GM23248 (cell line): Measurements from ENCODE around the gene HSPA12B. TPM values are rescaled to one million over a fixed set of nuclear protein-coding genes. Genes with fewer than 3 reads are reported as not detected.
A peak's percentile ranks its signal among the peaks of the same experiment; 100 is the strongest.

Experiments
- DNase-seq: peaks from one replicate; pipeline ENCODE4 v3.0.0-alpha.2; 2015
- H2AFZ ChIP-seq: fragments of 200-600 bp; sonication (generic); 2 replicates; pipeline ENCODE4 v1.6.1; 2016; ENCODE audit warnings: antibody characterized with exemption
- H3F3A ChIP-seq: fragments of 200-600 bp; sonication (generic); 2 replicates; pipeline ENCODE4 v1.6.1; 2016; ENCODE audit warnings: mild to moderate bottlenecking, antibody characterized with exemption, mixed run types; ENCODE audit not compliant: insufficient read depth
- H3K27ac ChIP-seq: fragments of 200-600 bp; sonication (generic); 2 replicates; pipeline ENCODE4 v1.5.1; 2016; ENCODE audit warnings: mild to moderate bottlenecking
- H3K27me3 ChIP-seq: fragments of 200-600 bp; sonication (generic); replicated peaks from 2 replicates; pipeline ENCODE4 v1.6.1; 2016; ENCODE audit warnings: mild to moderate bottlenecking; ENCODE audit not compliant: insufficient read depth
- H3K36me3 ChIP-seq: fragments of 200-600 bp; sonication (generic); 2 replicates; pipeline ENCODE4 v1.6.1; 2016; ENCODE audit warnings: low read depth, mild to moderate bottlenecking
- H3K4me1 ChIP-seq: fragments of 200-600 bp; sonication (generic); 2 replicates; pipeline ENCODE4 v1.6.1; 2016; ENCODE audit warnings: mild to moderate bottlenecking; ENCODE audit not compliant: insufficient read depth
- H3K4me2 ChIP-seq: fragments of 200-600 bp; sonication (generic); one replicate; pipeline ENCODE4 v1.6.1; 2016; ENCODE audit warnings: mild to moderate bottlenecking; ENCODE audit not compliant: unreplicated experiment
- H3K4me3 ChIP-seq: fragments of 200-600 bp; sonication (generic); 2 replicates; pipeline ENCODE4 v1.5.1; 2016; ENCODE audit warnings: mild to moderate bottlenecking
- H3K79me2 ChIP-seq: fragments of 200-600 bp; sonication (generic); 2 replicates; pipeline ENCODE4 v1.6.1; 2016; ENCODE audit warnings: mild to moderate bottlenecking; ENCODE audit not compliant: insufficient read depth
- H3K9ac ChIP-seq: fragments of 200-600 bp; sonication (generic); 2 replicates; pipeline ENCODE4 v1.6.1; 2016; ENCODE audit warnings: mild to moderate bottlenecking
- H3K9me2 ChIP-seq: fragments of 200-600 bp; sonication (generic); 2 replicates; pipeline ENCODE4 v1.6.1; 2016; ENCODE audit warnings: mixed run types, mild to moderate bottlenecking, moderate library complexity; ENCODE audit not compliant: insufficient read depth
- H3K9me3 ChIP-seq: fragments of 200-600 bp; sonication (generic); one replicate; pipeline ENCODE4 v1.6.1; 2017; ENCODE audit warnings: low read depth
- H4K20me1 ChIP-seq: fragments of 200-600 bp; sonication (generic); 2 replicates; pipeline ENCODE4 v1.6.0; 2016; ENCODE audit not compliant: insufficient read depth
- EZH2 ChIP-seq: fragments of 200-600 bp; sonication (generic); IDR thresholded peaks from 2 replicates; pipeline ENCODE4 v1.6.1; 2018; ENCODE audit warnings: antibody characterized with exemption, mild to moderate bottlenecking; ENCODE audit not compliant: insufficient read depth, poor library complexity, severe bottlenecking
- EZH2phosphoT487 ChIP-seq: fragments of 200-600 bp; sonication (generic); IDR thresholded peaks from 2 replicates; pipeline ENCODE4 v1.6.1; 2018; ENCODE audit warnings: antibody characterized with exemption, moderate library complexity, mild to moderate bottlenecking, low read depth; ENCODE audit not compliant: insufficient read depth
- whole genome bisulfite sequencing, 2 experiments: methylation state at CpG; one replicate each; pipeline ENCODE4 v1.1.6; 2015 to 2017; ENCODE audit warnings: low lambda C conversion rate in 2 of 2, low coverage in 1 of 2; ENCODE audit errors: missing lambda C conversion rate in 2 of 2; 5-methylcytosine and 5-hydroxymethylcytosine counted together
- in situ Hi-C: fragments of 300-500 bp; cut with MboI; formaldehyde crosslinking; loops from 2 replicates; pipeline ENCODE4 v1.15.0; 2020
- polyA plus RNA-seq: library from polyadenylated mRNA; unstranded; fragments of >200 nt; fragmentation: Nextera tagmentation; extraction: Ambion mirVana; gene quantifications from 2 replicates; pipeline ENCODE4 v1.2.1, GENCODE V29; 2016
- total RNA-seq: library from RNA; depleted of rRNA; stranded (reverse); fragments of >200 nt; shearing (Covaris generic); gene quantifications from 2 replicates; pipeline ENCODE4 v1.2.3, GENCODE V29; 2014

The HSPA12B gene
- total and polyA plus RNA-seq, 2 experiments from 2014 or later, result 0.11 TPM; not detected in 1

DNA sequence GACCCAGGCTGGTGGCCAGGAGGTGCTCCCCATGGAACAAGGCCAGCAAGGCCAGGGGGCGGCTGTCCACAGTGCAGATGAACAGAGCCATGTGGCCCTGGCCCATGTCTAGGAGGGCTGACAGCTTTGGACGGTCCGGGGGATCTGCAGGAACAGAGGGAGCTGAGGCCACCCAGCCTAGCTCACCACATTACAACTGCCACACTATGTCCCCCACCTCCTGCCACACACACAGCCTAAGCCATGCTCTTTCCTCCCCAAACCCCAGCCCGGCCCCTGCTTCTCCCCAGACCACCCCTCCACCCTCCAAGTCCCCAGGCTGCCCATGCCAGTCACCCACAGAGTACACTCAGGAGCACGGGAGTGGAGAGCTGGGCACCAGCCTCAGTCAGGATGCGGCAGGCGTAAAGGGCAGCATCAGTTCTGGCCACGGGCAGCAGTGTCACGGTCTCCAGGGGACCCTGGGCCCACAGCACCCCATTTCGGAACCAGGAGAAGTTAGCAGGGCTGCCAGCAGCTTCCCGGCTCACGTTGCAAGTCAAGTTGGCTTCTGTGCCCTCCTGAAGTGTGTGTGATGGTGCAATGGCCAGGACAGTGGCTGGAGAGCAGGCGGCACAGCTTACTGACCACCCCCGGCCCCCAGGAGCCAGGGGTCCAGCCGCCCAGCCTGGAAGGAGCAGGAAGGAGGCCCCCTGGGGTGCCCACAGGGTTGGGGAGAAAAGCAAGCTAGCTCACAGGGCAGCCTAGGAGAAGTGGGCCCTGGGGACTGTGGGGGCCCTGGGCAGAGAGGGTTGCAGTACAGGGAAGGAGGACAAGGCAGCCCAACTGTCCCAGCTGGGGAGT is 35.5 kb upstream of the HSPA12B start:
- DNase-seq, result no peak
- in situ Hi-C loops, result no loop called here
- Histone ChIP-seq H3K79me2 (no peaks in the 10 kb centered on the region), H3K27me3 (no peaks in the 10 kb centered on the region), H4K20me1 (no peaks in the 10 kb centered on the region), H3K9ac (no peak overlapping the region), H3K4me1 (no peaks in the 10 kb centered on the region), H3K9me2 (no peaks in the 10 kb centered on the region), H3K4me2 (no peak overlapping the region), H2AFZ (no peak overlapping the region), H3K4me3 (no peak overlapping the region), H3F3A (no peaks in the 10 kb centered on the region), H3K27ac (no peak overlapping the region), H3K9me3 (no peaks in the 10 kb centered on the region), H3K36me3 (no peaks in the 10 kb centered on the region)
- WGBS, 2 experiments, result 65 to 66% methylated on average over 14 to 15 of the region's 15 CpGs
- TF ChIP-seq EZH2phosphoT487, result no peak
- TF ChIP-seq EZH2, result no peak

DNA sequence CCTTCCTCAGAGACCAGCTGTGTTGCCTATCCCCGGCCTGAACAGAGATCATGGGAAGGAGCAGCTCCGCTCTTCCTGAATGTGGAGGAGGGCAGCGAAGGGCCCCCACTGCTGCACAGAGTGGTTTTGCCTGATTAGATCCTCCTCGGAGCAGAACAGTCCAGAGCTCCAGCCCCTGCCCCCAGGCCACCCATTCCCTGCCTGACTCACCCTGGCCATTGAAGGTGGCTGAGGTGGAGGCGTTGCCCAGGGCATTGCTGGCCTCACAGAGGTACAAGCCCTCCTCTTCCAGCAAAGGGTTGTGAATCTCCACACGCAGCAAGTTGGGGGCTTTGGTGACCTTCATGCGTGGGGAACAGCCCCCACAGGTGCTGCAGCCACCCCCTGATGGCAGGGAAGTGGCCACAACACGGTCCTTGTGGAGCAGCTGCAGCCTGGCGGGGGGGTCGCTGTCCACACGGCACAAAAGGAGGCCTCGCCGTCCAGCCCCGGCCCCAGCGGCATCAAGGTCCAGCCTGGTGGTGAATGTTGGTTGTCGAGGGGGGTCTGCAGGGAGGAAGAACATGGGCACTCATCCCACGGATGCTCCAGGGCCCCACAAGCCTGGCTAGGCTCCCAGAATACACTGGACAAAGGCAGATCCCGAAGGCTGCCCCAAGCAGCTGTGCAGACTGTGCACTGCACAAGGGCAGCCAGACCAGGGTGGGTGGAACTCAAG is 34.7 kb upstream of the HSPA12B start:
- in situ Hi-C loops, result no loop called here

DNA sequence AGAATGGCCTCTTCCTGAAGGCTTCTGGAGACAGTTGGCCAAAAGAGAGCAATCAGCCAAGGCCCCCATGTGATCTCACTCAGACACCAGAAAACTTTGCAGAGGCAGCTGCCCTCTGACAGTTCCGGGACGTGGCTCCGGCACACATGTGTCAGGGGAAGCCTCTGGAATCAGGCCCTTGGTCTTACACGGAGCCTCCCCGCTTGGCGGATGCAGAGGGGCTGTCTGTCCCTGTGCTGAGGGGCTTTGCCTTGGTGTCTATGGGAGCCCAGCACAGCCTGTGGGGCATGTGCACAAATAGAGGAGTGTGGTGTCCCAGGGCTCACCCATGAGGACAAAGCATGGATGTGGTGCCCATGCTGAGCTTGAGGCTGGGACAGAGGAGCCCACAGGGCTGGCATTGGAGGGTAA is 33.9 kb upstream of the HSPA12B start:
- H3K9me2 ChIP-seq, result no peaks in the 10 kb centered on the region
- no peaks in the 10 kb centered on the region for H3K4me1 ChIP-seq
- H3K4me2 ChIP-seq, result no peak overlapping the region
- no peaks in the 10 kb centered on the region for H3K36me3 ChIP-seq
- WGBS, 2 experiments, result 16 to 18% methylated on average over 6 of the region's 6 CpGs
- no peaks in the 10 kb centered on the region for H4K20me1 ChIP-seq
- no peaks in the 10 kb centered on the region for H3F3A ChIP-seq
- no peak overlapping the region for H3K4me3 ChIP-seq
- TF ChIP-seq EZH2phosphoT487 (no peak), EZH2 (no peak)
- H3K9me3 ChIP-seq, result no peaks in the 10 kb centered on the region
- DNase-seq, result peak; percentile 23
- in situ Hi-C loops, result no loop called here
- H3K9ac ChIP-seq, result no peak overlapping the region
- H3K27ac ChIP-seq, result no peak overlapping the region
- H3K79me2 ChIP-seq, result no peaks in the 10 kb centered on the region
- H3K27me3 ChIP-seq, result no peaks in the 10 kb centered on the region
- no peak overlapping the region for H2AFZ ChIP-seq

More for the DNA sequence above, 34.7 kb upstream of the HSPA12B start:
- H2AFZ ChIP-seq, result no peak overlapping the region
- no peaks in the 10 kb centered on the region for H3K9me2 ChIP-seq
- H3K27me3 ChIP-seq, result no peaks in the 10 kb centered on the region
- H3K9me3 ChIP-seq, result no peaks in the 10 kb centered on the region
- no peak overlapping the region for H3K4me2 ChIP-seq
- H3K4me1 ChIP-seq, result no peaks in the 10 kb centered on the region
- H3F3A ChIP-seq, result no peaks in the 10 kb centered on the region
- H3K36me3 ChIP-seq, result no peaks in the 10 kb centered on the region
- H3K27ac ChIP-seq, result no peak overlapping the region
- no peaks in the 10 kb centered on the region for H3K79me2 ChIP-seq
- DNase-seq, result no peak
- no peaks in the 10 kb centered on the region for H4K20me1 ChIP-seq
- H3K4me3 ChIP-seq, result no peak overlapping the region
- WGBS, 2 experiments, result 74 to 79% methylated on average over 17 to 18 of the region's 18 CpGs
- no peak for TF ChIP-seq EZH2phosphoT487
- TF ChIP-seq EZH2, result no peak
- no peak overlapping the region for H3K9ac ChIP-seq

DNA sequence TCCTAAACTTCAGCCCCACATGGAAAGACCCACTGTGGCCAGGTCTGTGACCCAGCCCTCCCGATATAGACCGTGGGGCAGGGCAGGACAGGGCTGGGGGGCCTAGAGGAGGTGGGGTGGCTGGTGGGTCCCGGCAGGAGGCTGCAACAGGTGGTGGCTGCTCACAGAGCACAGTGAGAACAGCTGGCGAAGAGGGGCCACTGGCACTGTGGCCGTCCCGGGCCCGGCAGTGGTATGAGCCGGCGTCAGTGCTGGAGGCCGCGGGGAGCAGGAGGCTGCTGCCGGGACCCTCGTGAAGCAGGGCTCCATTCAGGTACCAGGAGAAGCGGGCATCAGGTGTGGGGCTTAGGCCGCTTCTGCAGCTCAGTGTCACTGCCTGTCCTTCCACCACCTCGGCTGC is 33.4 kb upstream of the HSPA12B start:
- in situ Hi-C loops, result no loop called here
- no peak overlapping the region for H3K4me3 ChIP-seq
- H3K27ac ChIP-seq, result no peak overlapping the region
- H2AFZ ChIP-seq, result no peak overlapping the region
- H3K79me2 ChIP-seq, result no peaks in the 10 kb centered on the region
- H3K9ac ChIP-seq, result no peak overlapping the region
- no peak overlapping the region for H3K4me2 ChIP-seq
- no peaks in the 10 kb centered on the region for H4K20me1 ChIP-seq
- H3F3A ChIP-seq, result no peaks in the 10 kb centered on the region
- H3K36me3 ChIP-seq, result no peaks in the 10 kb centered on the region
- H3K4me1 ChIP-seq, result no peaks in the 10 kb centered on the region
- no peaks in the 10 kb centered on the region for H3K9me3 ChIP-seq
- 84 to 87% methylated on average over 12 to 15 of the region's 16 CpGs for WGBS, 2 experiments
- TF ChIP-seq EZH2 (no peak), EZH2phosphoT487 (no peak)
- H3K9me2 ChIP-seq, result no peaks in the 10 kb centered on the region
- DNase-seq, result no peak
- no peaks in the 10 kb centered on the region for H3K27me3 ChIP-seq
